ENCODE results near the gene ABCC6. TPM values are rescaled to one million over a fixed set of nuclear protein-coding genes. Genes with fewer than 3 reads are reported as not detected.
A peak's percentile ranks its signal among the peaks of the same experiment; 100 is the strongest.

ABCC6 gene
- polyA plus RNA-seq, 1 donor = 88.3 TPM

DNA sequence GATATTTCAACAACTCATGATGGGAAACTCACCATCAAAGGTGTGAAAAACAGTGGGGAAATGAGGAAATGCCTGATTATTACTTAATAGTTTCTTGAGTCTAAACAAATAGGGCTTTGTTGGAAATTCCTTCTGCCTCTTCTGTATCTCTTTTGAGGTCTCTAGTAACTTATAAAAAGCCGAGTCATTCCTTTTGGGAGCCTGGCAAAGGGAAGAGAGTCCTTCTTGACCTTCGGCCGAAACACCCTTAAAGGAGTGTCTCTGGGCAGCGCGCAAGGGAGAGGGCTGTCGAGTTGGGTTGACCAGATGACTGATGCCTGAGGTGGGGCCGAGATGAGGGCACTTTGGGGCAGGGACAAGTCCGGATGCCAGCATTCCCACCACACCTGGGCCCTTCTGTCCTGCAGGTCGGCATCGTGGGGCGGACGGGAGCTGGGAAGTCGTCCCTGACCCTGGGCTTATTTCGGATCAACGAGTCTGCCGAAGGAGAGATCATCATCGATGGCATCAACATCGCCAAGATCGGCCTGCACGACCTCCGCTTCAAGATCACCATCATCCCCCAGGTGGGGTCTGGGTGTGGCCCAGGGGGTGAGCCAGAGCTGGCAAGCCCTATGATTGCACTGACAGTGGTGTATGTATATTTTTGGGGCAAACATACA is 89.2 kb downstream of the ABCC6 start:
- WGBS (ENCODE audit: insufficient coverage, low lambda C conversion rate) = no CpG with 5 or more reads among the region's 21 CpGs
- Histone ChIP-seq H3K36me3 (ENCODE audit: control insufficient read depth, insufficient read depth, low read length) (peaks cover 33% of the 10 kb centered on the region), H3K27ac (ENCODE audit: low read length) (no peak overlapping the region)

DNA sequence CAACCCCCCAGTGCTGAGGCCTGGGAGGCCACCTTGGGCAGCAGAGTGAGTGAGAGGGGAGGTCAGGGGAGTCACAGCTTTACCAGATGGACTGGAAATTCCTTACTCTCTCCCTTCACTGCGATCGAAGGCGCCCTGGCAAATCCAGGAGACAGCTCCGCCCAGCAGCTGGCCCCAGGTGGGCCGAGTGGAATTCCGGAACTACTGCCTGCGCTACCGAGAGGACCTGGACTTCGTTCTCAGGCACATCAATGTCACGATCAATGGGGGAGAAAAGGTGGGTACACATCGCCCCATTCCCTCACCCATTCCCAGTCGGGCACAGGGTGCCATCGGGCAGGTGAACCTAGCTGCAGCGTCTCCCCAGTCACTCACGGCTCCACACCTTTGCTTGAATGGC is 91.6 kb downstream of the ABCC6 start:
- no peak for DNase-seq
- Histone ChIP-seq H3K27me3 (ENCODE audit: control insufficient read depth, insufficient read depth, low read length) (no peaks in the 10 kb centered on the region), H3K4me1 (ENCODE audit: control insufficient read depth, insufficient read depth, low read length) (no peaks in the 10 kb centered on the region), H3K36me3 (ENCODE audit: control insufficient read depth, insufficient read depth, low read length) (peaks cover 15% of the 10 kb centered on the region), H3K4me3 (ENCODE audit: low read length) (no peak overlapping the region), H3K9me3 (ENCODE audit: control insufficient read depth, low read depth, low read length) (no peaks in the 10 kb centered on the region), H3K27ac (ENCODE audit: low read length) (no peak overlapping the region)
- WGBS (ENCODE audit: insufficient coverage, low lambda C conversion rate) = 90% methylated on average over 2 of the region's 15 CpGs

More for the DNA sequence above, 89.2 kb downstream of the ABCC6 start:
- Histone ChIP-seq H3K4me3 (ENCODE audit: low read length) (no peak overlapping the region), H3K27me3 (ENCODE audit: control insufficient read depth, insufficient read depth, low read length) (no peaks in the 10 kb centered on the region), H3K9me3 (ENCODE audit: control insufficient read depth, low read depth, low read length) (no peaks in the 10 kb centered on the region), H3K4me1 (ENCODE audit: control insufficient read depth, insufficient read depth, low read length) (no peaks in the 10 kb centered on the region)
- no peak for DNase-seq

DNA sequence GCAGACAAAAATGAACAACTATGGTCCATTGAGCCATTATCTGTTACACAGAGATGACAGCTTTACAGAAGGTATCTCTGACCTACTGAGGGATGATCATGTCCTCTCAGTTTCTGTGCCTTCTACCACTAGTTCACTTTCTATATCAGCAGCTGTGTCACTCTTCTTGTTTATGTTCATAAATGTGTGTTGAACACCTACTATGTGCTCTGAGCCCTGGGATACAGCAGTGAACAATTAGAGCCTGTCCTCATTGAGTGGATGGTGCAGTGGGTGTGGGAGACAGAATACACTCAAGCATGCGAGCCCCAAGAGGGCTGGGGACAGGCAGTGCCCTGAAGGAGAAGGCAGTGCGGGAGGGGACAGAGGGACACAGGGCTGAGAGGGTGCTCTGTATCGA is 92.1 kb downstream of the ABCC6 start:
- no peaks in the 10 kb centered on the region for H3K4me1 ChIP-seq (ENCODE audit: control insufficient read depth, insufficient read depth, low read length)
- H3K4me3 ChIP-seq (ENCODE audit: low read length) = no peak overlapping the region
- peaks cover 11% of the 10 kb centered on the region for H3K36me3 ChIP-seq (ENCODE audit: control insufficient read depth, insufficient read depth, low read length)
- H3K27me3 ChIP-seq (ENCODE audit: control insufficient read depth, insufficient read depth, low read length) = no peaks in the 10 kb centered on the region
- H3K27ac ChIP-seq (ENCODE audit: low read length) = no peak overlapping the region
- no CpG with 5 or more reads among the region's 3 CpGs for WGBS (ENCODE audit: insufficient coverage, low lambda C conversion rate)
- H3K9me3 ChIP-seq (ENCODE audit: control insufficient read depth, low read depth, low read length) = no peaks in the 10 kb centered on the region
- DNase-seq = no peak

DNA sequence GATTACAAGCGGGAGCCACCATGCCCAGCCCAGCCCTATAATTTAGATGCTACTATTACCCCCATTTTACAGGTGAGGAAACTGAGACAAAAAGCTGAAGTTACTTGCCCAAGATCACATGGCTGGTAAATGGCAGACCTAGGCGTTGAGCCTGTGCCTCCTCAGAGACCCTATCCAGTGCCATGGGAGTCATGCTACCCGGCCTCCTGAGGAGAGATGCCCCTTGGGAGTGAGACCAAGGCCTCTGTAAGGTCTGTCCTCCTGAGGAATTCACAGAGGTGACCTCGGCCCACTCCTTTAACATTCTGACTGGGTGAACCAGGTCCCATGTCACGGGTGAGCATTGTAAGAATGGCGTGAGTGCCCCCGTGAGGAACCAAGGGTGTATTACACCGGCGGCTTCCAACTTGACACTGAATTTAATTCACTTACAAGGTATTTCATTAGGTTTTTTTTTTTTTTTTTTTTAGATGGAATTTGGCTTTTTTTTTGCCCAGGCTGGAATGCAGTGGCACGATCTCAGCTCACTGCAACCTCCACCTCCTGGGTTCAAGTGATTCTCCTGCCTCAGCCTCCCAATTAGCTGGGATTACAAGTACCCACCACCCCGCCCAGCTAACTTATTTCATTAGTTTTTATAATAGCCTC is 95.7 kb downstream of the ABCC6 start:
- peaks cover 11% of the 10 kb centered on the region for H3K36me3 ChIP-seq (ENCODE audit: control insufficient read depth, insufficient read depth, low read length)
- H3K4me1 ChIP-seq (ENCODE audit: control insufficient read depth, insufficient read depth, low read length) = no peaks in the 10 kb centered on the region
- H3K27me3 ChIP-seq (ENCODE audit: control insufficient read depth, insufficient read depth, low read length) = no peaks in the 10 kb centered on the region
- H3K9me3 ChIP-seq (ENCODE audit: control insufficient read depth, low read depth, low read length) = peaks cover 10% of the 10 kb centered on the region
- peak; percentile 55 for DNase-seq
- H3K4me3 ChIP-seq (ENCODE audit: low read length) = no peak overlapping the region
- no peak overlapping the region for H3K27ac ChIP-seq (ENCODE audit: low read length)
- WGBS (ENCODE audit: insufficient coverage, low lambda C conversion rate) = no CpG with 5 or more reads among the region's 11 CpGs

DNA sequence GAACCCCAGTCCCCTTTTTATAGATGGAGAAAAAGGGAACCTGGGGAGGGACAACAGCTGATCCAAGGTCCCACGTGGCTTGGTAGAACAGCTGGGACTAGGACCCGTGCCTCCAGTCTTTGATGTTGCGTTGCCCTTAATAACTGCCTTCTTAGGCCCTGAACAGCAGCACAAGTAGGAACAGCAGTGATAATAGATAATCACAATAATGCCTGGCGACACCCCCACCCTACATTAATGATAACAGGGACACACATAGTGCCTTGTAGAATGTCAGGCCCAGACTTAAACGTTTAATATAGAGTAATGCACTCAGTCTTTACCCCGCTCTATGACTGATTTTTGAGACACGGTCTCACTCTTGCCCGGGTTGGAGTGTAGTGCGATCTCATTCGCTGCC is 96.4 kb downstream of the ABCC6 start:
- DNase-seq = no peak
- H3K27ac ChIP-seq (ENCODE audit: low read length) = no peak overlapping the region
- H3K4me1 ChIP-seq (ENCODE audit: control insufficient read depth, insufficient read depth, low read length) = no peaks in the 10 kb centered on the region
- no peaks in the 10 kb centered on the region for H3K27me3 ChIP-seq (ENCODE audit: control insufficient read depth, insufficient read depth, low read length)
- H3K9me3 ChIP-seq (ENCODE audit: control insufficient read depth, low read depth, low read length) = peaks cover 10% of the 10 kb centered on the region
- peaks cover 15% of the 10 kb centered on the region for H3K36me3 ChIP-seq (ENCODE audit: control insufficient read depth, insufficient read depth, low read length)
- no CpG with 5 or more reads among the region's 10 CpGs for WGBS (ENCODE audit: insufficient coverage, low lambda C conversion rate)
- H3K4me3 ChIP-seq (ENCODE audit: low read length) = no peak overlapping the region

DNA sequence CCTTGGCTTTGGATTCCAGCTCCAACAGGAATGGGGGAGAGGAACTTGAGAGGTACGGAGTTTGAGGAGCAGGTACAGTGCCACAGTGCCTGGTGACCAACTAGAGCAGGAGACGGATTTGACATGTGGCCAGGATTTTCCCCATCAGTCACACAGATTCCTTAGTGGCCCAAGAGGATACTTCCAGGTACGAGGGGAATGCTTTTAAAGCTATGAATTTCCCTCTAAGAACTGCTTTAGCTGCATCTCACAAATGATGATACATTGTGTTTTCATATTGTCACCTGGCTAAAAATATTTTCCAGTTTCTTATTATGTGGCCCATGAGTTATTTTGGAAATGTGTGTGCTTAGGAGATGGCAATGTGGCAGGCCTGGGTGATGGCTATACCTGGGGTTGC is 98.3 kb downstream of the ABCC6 start:
- H3K27ac ChIP-seq (ENCODE audit: low read length) = no peak overlapping the region
- peaks cover 16% of the 10 kb centered on the region for H3K36me3 ChIP-seq (ENCODE audit: control insufficient read depth, insufficient read depth, low read length)
- no peaks in the 10 kb centered on the region for H3K27me3 ChIP-seq (ENCODE audit: control insufficient read depth, insufficient read depth, low read length)
- no peak for DNase-seq
- peaks cover under 1% of the 10 kb centered on the region for H3K4me1 ChIP-seq (ENCODE audit: control insufficient read depth, insufficient read depth, low read length)
- 100% methylated on average over 2 of the region's 3 CpGs for WGBS (ENCODE audit: insufficient coverage, low lambda C conversion rate)
- H3K4me3 ChIP-seq (ENCODE audit: low read length) = no peak overlapping the region
- H3K9me3 ChIP-seq (ENCODE audit: control insufficient read depth, low read depth, low read length) = peaks cover 10% of the 10 kb centered on the region

DNA sequence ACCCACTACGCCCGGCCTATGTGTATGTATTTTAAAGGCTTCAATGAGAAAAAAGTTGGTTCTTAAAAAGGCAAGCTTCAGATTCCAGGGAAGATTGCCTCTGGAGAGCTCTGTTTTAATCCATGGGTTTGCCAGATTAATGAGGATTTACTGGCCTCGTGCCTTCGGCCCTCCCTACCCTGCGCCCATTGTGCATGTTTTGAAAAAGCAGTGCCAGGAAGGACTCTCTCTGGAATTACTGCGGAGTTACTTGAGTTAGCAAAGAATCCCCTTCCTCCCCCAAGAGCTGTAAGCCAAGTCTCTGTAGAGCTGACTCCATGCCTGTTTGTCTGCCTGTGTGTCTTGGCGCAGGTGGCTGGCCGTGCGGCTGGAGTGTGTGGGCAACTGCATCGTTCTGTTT is 98.9 kb downstream of the ABCC6 start:
- Histone ChIP-seq H3K27me3 (ENCODE audit: control insufficient read depth, insufficient read depth, low read length) (no peaks in the 10 kb centered on the region), H3K36me3 (ENCODE audit: control insufficient read depth, insufficient read depth, low read length) (peaks cover 16% of the 10 kb centered on the region), H3K27ac (ENCODE audit: low read length) (no peak overlapping the region), H3K4me3 (ENCODE audit: low read length) (no peak overlapping the region), H3K9me3 (ENCODE audit: control insufficient read depth, low read depth, low read length) (peaks cover 10% of the 10 kb centered on the region), H3K4me1 (ENCODE audit: control insufficient read depth, insufficient read depth, low read length) (peaks cover 4% of the 10 kb centered on the region)
- no peak for DNase-seq
- no CpG with 5 or more reads among the region's 10 CpGs for WGBS (ENCODE audit: insufficient coverage, low lambda C conversion rate)

DNA sequence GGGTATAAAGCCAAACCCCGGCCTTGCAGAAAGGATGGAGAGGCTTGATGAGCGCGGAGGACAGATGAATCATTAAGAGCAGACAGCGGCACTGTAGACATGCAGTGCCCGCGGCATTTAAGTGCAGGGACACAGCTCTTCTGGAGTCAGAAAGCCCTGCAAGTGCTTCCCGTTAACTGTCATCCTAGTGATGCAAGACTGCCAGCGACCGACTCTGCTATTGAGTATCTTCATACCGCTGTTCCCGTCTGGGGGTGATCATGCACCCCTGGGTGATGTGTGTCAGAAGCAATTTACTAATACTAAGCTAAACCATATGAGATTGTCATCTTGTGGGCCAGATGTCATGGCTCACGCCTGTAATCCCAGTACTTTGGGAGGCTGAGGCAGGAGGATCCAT is 101.0 kb downstream of the ABCC6 start:
- Histone ChIP-seq H3K4me1 (ENCODE audit: control insufficient read depth, insufficient read depth, low read length) (peaks cover 4% of the 10 kb centered on the region), H3K27ac (ENCODE audit: low read length) (no peak overlapping the region), H3K36me3 (ENCODE audit: control insufficient read depth, insufficient read depth, low read length) (peaks cover 24% of the 10 kb centered on the region), H3K27me3 (ENCODE audit: control insufficient read depth, insufficient read depth, low read length) (no peaks in the 10 kb centered on the region), H3K9me3 (ENCODE audit: control insufficient read depth, low read depth, low read length) (peaks cover 18% of the 10 kb centered on the region), H3K4me3 (ENCODE audit: low read length) (no peak overlapping the region)
- no CpG with 5 or more reads among the region's 12 CpGs for WGBS (ENCODE audit: insufficient coverage, low lambda C conversion rate)
- DNase-seq = no peak

DNA sequence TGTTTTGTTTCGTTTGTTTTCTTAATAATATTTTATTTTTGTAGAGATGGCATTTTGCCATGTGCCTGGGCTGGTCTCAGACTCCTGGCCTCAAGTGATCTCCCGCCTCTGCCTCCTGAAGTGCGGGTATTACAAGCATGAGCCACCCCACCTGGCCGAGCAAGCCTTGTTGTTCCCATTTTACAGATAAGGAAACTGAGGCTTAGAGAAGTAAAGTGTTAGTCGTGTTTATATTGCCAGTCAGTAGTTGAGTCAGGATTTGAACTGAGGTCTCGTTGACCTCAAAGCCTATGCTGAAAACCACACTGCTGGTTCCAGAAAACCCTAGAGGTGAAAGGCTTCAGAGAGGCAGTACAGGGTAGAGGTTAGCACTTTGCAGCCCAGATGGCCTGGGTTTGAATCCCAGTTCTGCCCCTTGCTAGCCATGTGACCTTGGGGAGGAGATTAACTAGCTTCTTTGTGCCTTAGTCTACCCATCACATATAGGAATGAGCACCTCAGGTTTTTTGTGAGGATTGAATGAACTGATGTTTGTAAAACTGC is 102.0 kb downstream of the ABCC6 start:
- WGBS (ENCODE audit: insufficient coverage, low lambda C conversion rate) = no CpG with 5 or more reads among the region's 6 CpGs
- H3K27me3 ChIP-seq (ENCODE audit: control insufficient read depth, insufficient read depth, low read length) = no peaks in the 10 kb centered on the region
- no peak overlapping the region for H3K4me3 ChIP-seq (ENCODE audit: low read length)
- H3K4me1 ChIP-seq (ENCODE audit: control insufficient read depth, insufficient read depth, low read length) = peaks cover 4% of the 10 kb centered on the region
- no peak for DNase-seq
- peaks cover 18% of the 10 kb centered on the region for H3K9me3 ChIP-seq (ENCODE audit: control insufficient read depth, low read depth, low read length)
- peaks cover 31% of the 10 kb centered on the region for H3K36me3 ChIP-seq (ENCODE audit: control insufficient read depth, insufficient read depth, low read length)
- no peak overlapping the region for H3K27ac ChIP-seq (ENCODE audit: low read length)

DNA sequence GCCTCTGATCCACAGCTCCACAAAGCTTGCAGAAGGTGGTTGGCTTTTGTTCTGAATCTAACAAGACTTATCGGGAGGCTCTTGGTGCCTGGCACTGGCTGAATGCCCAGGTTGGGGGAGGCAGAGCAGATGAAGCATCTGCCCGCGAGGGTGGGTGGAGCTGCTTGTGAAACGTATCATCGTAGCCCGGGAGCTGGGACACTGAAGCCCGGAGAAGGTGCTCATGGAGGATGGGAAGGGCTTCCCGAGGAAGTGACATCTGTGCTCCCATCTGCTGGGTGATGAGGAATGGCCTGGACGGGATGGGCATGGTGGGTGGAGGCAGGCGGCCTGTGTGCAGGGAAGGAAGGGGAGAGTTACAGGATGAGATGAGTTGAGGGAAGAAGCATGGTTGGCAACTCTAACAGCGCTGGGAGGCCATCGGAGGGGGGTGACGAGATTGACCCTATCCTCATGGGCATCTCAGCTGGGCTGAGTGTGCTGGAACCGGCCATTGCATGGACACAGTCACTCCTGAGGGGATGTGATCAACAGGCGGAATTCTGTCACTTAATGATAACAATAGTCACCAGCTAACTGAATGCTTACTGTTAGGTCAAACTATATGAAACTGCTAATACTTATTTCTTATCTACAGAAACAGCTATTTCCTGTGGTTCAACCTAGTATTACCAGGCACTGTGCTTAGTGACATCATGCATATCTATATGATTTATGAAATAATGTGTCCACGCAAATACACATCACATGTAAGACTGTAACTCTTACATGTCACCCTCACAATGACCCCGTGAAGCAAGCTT is 102.7 kb downstream of the ABCC6 start:
- Histone ChIP-seq H3K4me3 (ENCODE audit: low read length) (no peak overlapping the region), H3K27me3 (ENCODE audit: control insufficient read depth, insufficient read depth, low read length) (no peaks in the 10 kb centered on the region), H3K27ac (ENCODE audit: low read length) (peak overlapping the region; percentile 13), H3K4me1 (ENCODE audit: control insufficient read depth, insufficient read depth, low read length) (peaks cover 4% of the 10 kb centered on the region), H3K9me3 (ENCODE audit: control insufficient read depth, low read depth, low read length) (peaks cover 18% of the 10 kb centered on the region), H3K36me3 (ENCODE audit: control insufficient read depth, insufficient read depth, low read length) (peaks cover 31% of the 10 kb centered on the region)
- no CpG with 5 or more reads among the region's 17 CpGs for WGBS (ENCODE audit: insufficient coverage, low lambda C conversion rate)
- no peak for DNase-seq

All from large intestine (tissue), 3 donors.